DOHH2 (cell line): Measurements from ENCODE around the gene BLACAT1.

ENCODE experiments used
- CTCF ChIP-seq: fragments of 200-600 bp; sonication (generic); IDR thresholded peaks from one replicate; pipeline ENCODE4 v1.5.1; 2014; ENCODE audit warnings: antibody characterized with exemption, mild to moderate bottlenecking, low read depth, low read length; ENCODE audit not compliant: poor library complexity, severe bottlenecking
- EZH2phosphoT487 ChIP-seq: fragments of 200-600 bp; sonication (generic); IDR thresholded peaks from 2 replicates; pipeline ENCODE4 v1.6.1; 2017; ENCODE audit warnings: borderline replicate concordance, mild to moderate bottlenecking, antibody characterized with exemption, low read length, moderate library complexity, mixed read lengths

GRCh38 chr1:205423814-205424399 lies 31.9 kb downstream of the BLACAT1 start:
- no peak for TF ChIP-seq CTCF
- TF ChIP-seq EZH2phosphoT487: no peak
